ENCODE data around the gene FAM13A. TPM values are rescaled to one million over a fixed set of nuclear protein-coding genes. Genes with fewer than 3 reads are reported as not detected.

Gene FAM13A
- total and polyA plus RNA-seq, 2 donors (not counting 1 experiment from before 2014, with no cell fraction given) = 0.51 to 2.1 TPM

DNA sequence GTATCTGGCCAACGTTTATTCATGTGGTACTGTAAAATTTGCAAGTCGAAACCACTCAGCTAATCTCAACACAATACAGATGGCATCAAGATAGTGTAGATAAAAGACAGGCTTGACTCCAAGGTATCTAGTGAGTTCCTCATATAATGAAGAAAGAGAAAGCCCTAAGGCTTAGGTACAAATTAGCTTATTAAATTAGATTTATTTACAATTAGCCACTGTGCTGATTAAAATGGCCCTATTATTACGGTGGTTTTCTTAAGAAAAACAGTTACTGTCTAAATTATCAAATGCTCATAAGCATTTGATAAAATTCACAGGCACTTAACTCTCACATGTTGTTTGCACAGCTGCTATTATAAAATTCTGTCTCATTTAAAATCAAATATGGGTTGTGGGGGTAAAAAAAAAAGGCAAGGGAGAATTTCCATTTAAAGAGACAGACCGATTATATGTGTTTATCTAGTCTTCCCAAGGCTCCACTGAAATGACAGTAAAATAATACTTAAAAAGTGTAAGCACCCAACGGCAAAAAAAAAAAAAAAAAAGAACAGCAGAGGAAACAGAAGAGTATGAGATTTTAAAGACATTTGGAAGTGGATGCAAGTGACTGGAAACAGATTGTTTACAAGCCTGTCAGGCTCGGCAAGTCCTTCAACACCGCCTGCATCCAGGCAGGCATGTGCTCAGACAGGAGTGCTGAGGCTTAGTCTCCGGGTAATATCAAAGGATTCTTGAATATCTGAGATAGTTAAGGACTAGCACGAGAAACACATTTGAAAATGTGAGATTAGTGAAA is 55.1 kb downstream of the FAM13A start:
- DNase-seq (no peak), ATAC-seq (ENCODE audit: low read depth) (no peak)
- no peaks in the 10 kb centered on the region for H3K27me3 Mint-ChIP-seq
- H3K36me3 ChIP-seq (replicated peaks in 1 of 2; ENCODE audit: control extremely low read depth in 1 of 2, control insufficient read depth in 1 of 2, extremely low read depth in 1 of 2, insufficient read depth in 2 of 2, low read length in 1 of 2) = no peaks in the 10 kb centered on the region
- ChIA-PET CTCF (interaction anchor here (0.7 to 1.2 kb wide), 4 partner anchors 10 to 183 kb away, joined by 3 read pairs; no protein-coding TSS in a partner anchor), POLR2A (no interaction called here)
- H3K4me3 ChIP-seq (ENCODE audit: control extremely low read depth in 1 of 5, extremely low read depth in 1 of 5, insufficient read depth in 1 of 5, low read depth in 2 of 5, low read length in 4 of 5) = no peak overlapping the region
- H3K27me3 ChIP-seq (replicated peaks in 1 of 4; ENCODE audit: control extremely low read depth in 1 of 4, control insufficient read depth in 3 of 4, insufficient read depth in 4 of 4, low read length in 3 of 4) = no peaks in the 10 kb centered on the region
- H2AFZ ChIP-seq (ENCODE audit: insufficient read depth, low read depth, low read length, poor library complexity, severe bottlenecking) = no peak overlapping the region
- H4K20me1 ChIP-seq (ENCODE audit: control insufficient read depth, insufficient read depth, low read length, poor library complexity, severe bottlenecking) = no peaks in the 10 kb centered on the region
- H3K9me3 Mint-ChIP-seq (ENCODE audit: insufficient read depth) = no peaks in the 10 kb centered on the region
- H3K4me1 Mint-ChIP-seq = no peaks in the 10 kb centered on the region
- H3K79me2 ChIP-seq (ENCODE audit: control insufficient read depth, insufficient read depth, low read length) = no peaks in the 10 kb centered on the region
- no peaks in the 10 kb centered on the region for H3K4me1 ChIP-seq (ENCODE audit: control insufficient read depth in 2 of 2, insufficient read depth in 2 of 2, low read length in 2 of 2)
- no peak overlapping the region for H3K4me3 Mint-ChIP-seq
- no peaks in the 10 kb centered on the region for H3K9me3 ChIP-seq (ENCODE audit: control extremely low read depth in 1 of 3, control insufficient read depth in 2 of 3, insufficient read depth in 1 of 3, low read length in 2 of 3)
- H3K4me2 ChIP-seq (replicated peaks; ENCODE audit: low read depth, low read length, poor library complexity, severe bottlenecking) = no peak overlapping the region
- H3K27ac Mint-ChIP-seq = no peak overlapping the region
- intact Hi-C loops (cut with micrococcal nuclease) = no loop called here
- no peak overlapping the region for H3K9ac ChIP-seq (ENCODE audit: low read length)
- WGBS (ENCODE audit: insufficient coverage) = 95% methylated on average over 4 of the region's 9 CpGs
- H3K27ac ChIP-seq (ENCODE audit: low read length in 2 of 2) = no peak overlapping the region
- TF ChIP-seq EZH2 (IDR thresholded peaks at IDR 0.05; ENCODE audit: borderline replicate concordance, insufficient read depth, low read depth, low read length, poor library complexity, severe bottlenecking) = no peak
- TF ChIP-seq, protein P1, sequence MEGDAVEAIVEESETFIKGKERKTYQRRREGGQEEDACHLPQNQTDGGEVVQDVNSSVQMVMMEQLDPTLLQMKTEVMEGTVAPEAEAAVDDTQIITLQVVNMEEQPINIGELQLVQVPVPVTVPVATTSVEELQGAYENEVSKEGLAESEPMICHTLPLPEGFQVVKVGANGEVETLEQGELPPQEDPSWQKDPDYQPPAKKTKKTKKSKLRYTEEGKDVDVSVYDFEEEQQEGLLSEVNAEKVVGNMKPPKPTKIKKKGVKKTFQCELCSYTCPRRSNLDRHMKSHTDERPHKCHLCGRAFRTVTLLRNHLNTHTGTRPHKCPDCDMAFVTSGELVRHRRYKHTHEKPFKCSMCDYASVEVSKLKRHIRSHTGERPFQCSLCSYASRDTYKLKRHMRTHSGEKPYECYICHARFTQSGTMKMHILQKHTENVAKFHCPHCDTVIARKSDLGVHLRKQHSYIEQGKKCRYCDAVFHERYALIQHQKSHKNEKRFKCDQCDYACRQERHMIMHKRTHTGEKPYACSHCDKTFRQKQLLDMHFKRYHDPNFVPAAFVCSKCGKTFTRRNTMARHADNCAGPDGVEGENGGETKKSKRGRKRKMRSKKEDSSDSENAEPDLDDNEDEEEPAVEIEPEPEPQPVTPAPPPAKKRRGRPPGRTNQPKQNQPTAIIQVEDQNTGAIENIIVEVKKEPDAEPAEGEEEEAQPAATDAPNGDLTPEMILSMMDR (IDR thresholded peaks at IDR 0.05) = no peak

DNA sequence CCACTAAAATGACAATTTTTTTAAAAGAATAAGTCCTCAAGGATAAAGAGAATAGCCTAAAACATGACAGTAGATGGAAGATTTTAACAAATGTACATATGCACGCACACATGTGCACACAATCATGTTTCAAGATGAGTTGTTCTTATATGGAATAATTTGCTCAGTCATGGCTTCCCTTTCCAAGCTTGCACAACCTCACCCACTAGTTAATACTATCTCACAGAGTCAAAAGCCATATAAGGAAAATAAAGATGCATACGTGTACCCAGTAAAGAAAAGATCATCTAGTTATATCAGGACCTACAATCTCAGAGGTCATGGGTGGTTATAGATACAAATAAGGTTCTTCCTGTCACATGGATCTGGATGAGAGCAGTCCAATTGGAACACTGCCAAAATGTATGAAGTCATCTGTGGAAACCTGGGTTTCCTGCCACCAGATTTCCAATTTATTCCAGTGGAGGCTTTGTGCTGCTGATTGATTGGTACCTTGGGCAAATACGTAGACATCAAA is 56.1 kb downstream of the FAM13A start:
- no peak for TF ChIP-seq EZH2 (IDR thresholded peaks at IDR 0.05; ENCODE audit: borderline replicate concordance, insufficient read depth, low read depth, low read length, poor library complexity, severe bottlenecking)
- TF ChIP-seq, protein P1 (IDR thresholded peaks at IDR 0.05) = no peak
- Histone ChIP-seq H3K4me3 (ENCODE audit: control extremely low read depth in 1 of 5, extremely low read depth in 1 of 5, insufficient read depth in 1 of 5, low read depth in 2 of 5, low read length in 4 of 5) (no peak overlapping the region), H3K27ac (ENCODE audit: low read length in 2 of 2) (no peak overlapping the region), H3K9ac (ENCODE audit: low read length) (no peak overlapping the region), H3K79me2 (ENCODE audit: control insufficient read depth, insufficient read depth, low read length) (no peaks in the 10 kb centered on the region), H3K4me1 (ENCODE audit: control insufficient read depth in 2 of 2, insufficient read depth in 2 of 2, low read length in 2 of 2) (no peaks in the 10 kb centered on the region), H2AFZ (ENCODE audit: insufficient read depth, low read depth, low read length, poor library complexity, severe bottlenecking) (no peak overlapping the region), H3K9me3 (ENCODE audit: control extremely low read depth in 1 of 3, control insufficient read depth in 2 of 3, insufficient read depth in 1 of 3, low read length in 2 of 3) (no peaks in the 10 kb centered on the region), H3K4me2 (replicated peaks; ENCODE audit: low read depth, low read length, poor library complexity, severe bottlenecking) (no peak overlapping the region), H3K36me3 (replicated peaks in 1 of 2; ENCODE audit: control extremely low read depth in 1 of 2, control insufficient read depth in 1 of 2, extremely low read depth in 1 of 2, insufficient read depth in 2 of 2, low read length in 1 of 2) (no peaks in the 10 kb centered on the region), H3K27me3 (replicated peaks in 1 of 4; ENCODE audit: control extremely low read depth in 1 of 4, control insufficient read depth in 3 of 4, insufficient read depth in 4 of 4, low read length in 3 of 4) (no peaks in the 10 kb centered on the region), H4K20me1 (ENCODE audit: control insufficient read depth, insufficient read depth, low read length, poor library complexity, severe bottlenecking) (no peaks in the 10 kb centered on the region)
- WGBS (ENCODE audit: insufficient coverage) = no CpG with 5 or more reads among the region's 3 CpGs
- Mint-ChIP-seq H3K4me3 (no peak overlapping the region), H3K27me3 (no peaks in the 10 kb centered on the region), H3K27ac (no peak overlapping the region), H3K9me3 (ENCODE audit: insufficient read depth) (no peaks in the 10 kb centered on the region), H3K4me1 (no peaks in the 10 kb centered on the region)
- no peak for ATAC-seq (ENCODE audit: low read depth)
- CTCF ChIA-PET = interaction anchor here (1.2 kb wide), 1 partner anchor 83 kb away, joined by 3 read pairs; no protein-coding TSS in a partner anchor
- intact Hi-C loops (cut with micrococcal nuclease) = no loop called here
- DNase-seq = no peak
- POLR2A ChIA-PET = no interaction called here
